ENCODE results near the gene KIF14.

Gene KIF14

GRCh38 chr1:200620273-200621131, at the start of gene KIF14:
Gene KIF14 (minus strand): TSS chr1:200620751. CDS start chr1:200618723, 2,028 bp downstream.
- peak; percentile 53 for FAIRE-seq

- FAIRE-seq = peak; percentile 65
Observed at GRCh38 chr1:200669314-200670241, 49.0 kb upstream of the KIF14 start, which contains the start of gene DDX59. Gene DDX59 (minus strand): TSS chr1:200669907. CDS start chr1:200666740, 3,167 bp downstream.

- no peak for FAIRE-seq
Observed at GRCh38 chr1:200668514-200669313, 48.2 kb upstream of the KIF14 start.

- no peak for FAIRE-seq
Observed at GRCh38 chr1:200666309-200666708, 45.8 kb upstream of the KIF14 start.

GRCh38 chr1:200665861-200666260, 45.3 kb upstream of the KIF14 start:
- no peak for FAIRE-seq

- FAIRE-seq = no peak
Observed at GRCh38 chr1:200660719-200661118, 40.2 kb upstream of the KIF14 start.

- no peak for FAIRE-seq
Observed at GRCh38 chr1:200659269-200659668, 38.7 kb upstream of the KIF14 start.

- no peak for FAIRE-seq
Observed at GRCh38 chr1:200658037-200658818, 37.7 kb upstream of the KIF14 start.

GRCh38 chr1:200654660-200655059, 34.1 kb upstream of the KIF14 start:
- FAIRE-seq = no peak

- no peak for FAIRE-seq
Observed at GRCh38 chr1:200653022-200653462, 32.5 kb upstream of the KIF14 start.

- no peak for FAIRE-seq
Observed at GRCh38 chr1:200652378-200652777, 31.8 kb upstream of the KIF14 start.

GRCh38 chr1:200646515-200646914, 26.0 kb upstream of the KIF14 start:
- no peak for FAIRE-seq

- peak; percentile 51 for FAIRE-seq
Observed at GRCh38 chr1:200644021-200644420, 23.5 kb upstream of the KIF14 start.

- FAIRE-seq = no peak
Observed at GRCh38 chr1:200642481-200642880, 21.9 kb upstream of the KIF14 start.

- no peak for FAIRE-seq
Observed at GRCh38 chr1:200640963-200641401, 20.4 kb upstream of the KIF14 start.

- FAIRE-seq = no peak
Observed at GRCh38 chr1:200640373-200640962, 19.9 kb upstream of the KIF14 start.

- FAIRE-seq = no peak
Observed at GRCh38 chr1:200638073-200638472, 17.5 kb upstream of the KIF14 start.

- no peak for FAIRE-seq
Observed at GRCh38 chr1:200636681-200637080, 16.1 kb upstream of the KIF14 start.

- FAIRE-seq = no peak
Observed at GRCh38 chr1:200634261-200635122, 13.9 kb upstream of the KIF14 start.

- no peak for FAIRE-seq
Observed at GRCh38 chr1:200631375-200631774, 10.8 kb upstream of the KIF14 start.

All from A204.1 (cell line).